Vagina (tissue), 2 donors: ENCODE data around the gene OTUB1.

ENCODE experiments used
- CTCF ChIP-seq, 3 experiments: fragments of 450-650 bp in 2 of 3; fragments of 200-600 bp in 1 of 3; sonication (generic) in 1 of 3; IDR thresholded peaks; one replicate each; pipeline ENCODE4 v1.5.1; 2017 to 2019; ENCODE audit warnings: antibody characterized with exemption in 3 of 3, mild to moderate bottlenecking in 2 of 3, moderate library complexity in 2 of 3
- POLR2A ChIP-seq, 2 donors: fragments of 450-650 bp; IDR thresholded peaks; one replicate each; pipeline ENCODE4 v1.6.1; 2017; ENCODE audit warnings: antibody characterized with exemption in 2 of 2, mild to moderate bottlenecking in 2 of 2, moderate library complexity in 2 of 2
- POLR2AphosphoS5 ChIP-seq, 2 donors: sonication (generic); formaldehyde crosslinking; IDR thresholded peaks; one replicate each; pipeline ENCODE4 v1.9.0; 2017; ENCODE audit warnings: antibody characterized with exemption in 2 of 2, mild to moderate bottlenecking in 2 of 2, low read depth in 1 of 2; ENCODE audit not compliant: insufficient read depth in 1 of 2

GRCh38 chr11:64040684-64041322 lies 54.6 kb downstream of the OTUB1 start:
- TF ChIP-seq POLR2AphosphoS5 (IDR thresholded peaks at IDR 0.05; ENCODE audit: insufficient read depth in 1 of 2, low read depth in 1 of 2) (no peak), CTCF (IDR thresholded peaks at IDR 0.05) (no peak), POLR2A (IDR thresholded peaks at IDR 0.05) (no peak)
